Ovary (tissue), 3 donors: ENCODE results near the gene VPS13C.

Source experiments
- POLR2A ChIP-seq: fragments of 450-650 bp; IDR thresholded peaks from one replicate; pipeline ENCODE4 v1.6.1; 2017; ENCODE audit warnings: antibody characterized with exemption, mild to moderate bottlenecking, moderate library complexity
- TF ChIP-seq, protein P1 (sequence below), 3 donors: fragments of 450-650 bp in 2 of 3; fragments of 200-600 bp in 1 of 3; IDR thresholded peaks; one replicate each; pipeline versions ENCODE4 v1.5.1 to v1.8.0; 2016 to 2022; ENCODE audit warnings: antibody characterized with exemption in 3 of 3, mild to moderate bottlenecking in 1 of 3
- donor health status: DM: no; HTN: no; CAD: no.

DNA sequence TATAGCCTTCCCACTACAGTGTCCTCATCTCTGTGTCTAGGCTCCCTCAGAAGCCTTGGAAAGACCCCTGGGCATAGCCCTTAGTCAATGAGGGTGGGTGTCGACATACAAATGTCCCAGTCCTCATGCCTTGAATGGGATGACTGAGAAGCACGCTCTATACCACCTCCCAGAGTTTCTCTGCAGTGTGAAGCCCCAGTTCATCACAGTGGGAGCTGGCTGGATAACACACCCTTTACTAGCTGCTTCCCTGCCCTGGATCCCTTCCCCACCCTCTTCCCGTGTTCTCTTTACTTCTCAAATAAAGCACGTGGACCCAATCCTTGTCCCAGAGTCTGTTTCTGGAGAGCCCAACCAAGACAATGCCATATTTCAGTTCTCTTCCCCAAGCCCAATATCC lies 239.3 kb downstream of the VPS13C start:
- TF ChIP-seq POLR2A, result no peak
- TF ChIP-seq, protein P1, sequence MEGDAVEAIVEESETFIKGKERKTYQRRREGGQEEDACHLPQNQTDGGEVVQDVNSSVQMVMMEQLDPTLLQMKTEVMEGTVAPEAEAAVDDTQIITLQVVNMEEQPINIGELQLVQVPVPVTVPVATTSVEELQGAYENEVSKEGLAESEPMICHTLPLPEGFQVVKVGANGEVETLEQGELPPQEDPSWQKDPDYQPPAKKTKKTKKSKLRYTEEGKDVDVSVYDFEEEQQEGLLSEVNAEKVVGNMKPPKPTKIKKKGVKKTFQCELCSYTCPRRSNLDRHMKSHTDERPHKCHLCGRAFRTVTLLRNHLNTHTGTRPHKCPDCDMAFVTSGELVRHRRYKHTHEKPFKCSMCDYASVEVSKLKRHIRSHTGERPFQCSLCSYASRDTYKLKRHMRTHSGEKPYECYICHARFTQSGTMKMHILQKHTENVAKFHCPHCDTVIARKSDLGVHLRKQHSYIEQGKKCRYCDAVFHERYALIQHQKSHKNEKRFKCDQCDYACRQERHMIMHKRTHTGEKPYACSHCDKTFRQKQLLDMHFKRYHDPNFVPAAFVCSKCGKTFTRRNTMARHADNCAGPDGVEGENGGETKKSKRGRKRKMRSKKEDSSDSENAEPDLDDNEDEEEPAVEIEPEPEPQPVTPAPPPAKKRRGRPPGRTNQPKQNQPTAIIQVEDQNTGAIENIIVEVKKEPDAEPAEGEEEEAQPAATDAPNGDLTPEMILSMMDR (IDR thresholded peaks at IDR 0.05), result no peak
